Right lobe of liver (tissue), 6 donors: ENCODE measurements around the gene WT1. TPM values are rescaled to one million over a fixed set of nuclear protein-coding genes. Genes with fewer than 3 reads are reported as not detected.

Source experiments
- ATAC-seq, 4 donors: fragments of 200-7000 bp; cut with Tn5 transposase; one replicate each; pipeline ENCODE4 v1.9.1; 2020; ENCODE audit warnings: mild to moderate bottlenecking in 4 of 4, moderate library complexity in 4 of 4
- DNase-seq, 3 donors: peaks; one replicate each; pipeline ENCODE4 v3.0.0-alpha.2; 2020
- H3K27ac ChIP-seq, 3 donors: fragments of 200-600 bp; one replicate each; pipeline ENCODE4 v1.8.0; 2022
- H3K27me3 ChIP-seq, 2 donors: fragments of 200-600 bp; one replicate each; pipeline ENCODE4 v1.8.0; 2022
- H3K36me3 ChIP-seq, 4 donors: fragments of 200-600 bp; sonication (generic) in 1 of 4; one replicate each; pipeline versions ENCODE4 v1.5.1 to v1.8.0; 2017 to 2022; ENCODE audit warnings: control low read depth in 1 of 4
- H3K4me1 ChIP-seq, 4 donors: fragments of 200-600 bp; sonication (generic) in 1 of 4; one replicate each; pipeline versions ENCODE4 v1.5.1 to v1.8.0; 2017 to 2022; ENCODE audit warnings: control low read depth in 1 of 4
- H3K4me3 ChIP-seq, 3 donors: fragments of 200-600 bp; one replicate each; pipeline ENCODE4 v1.8.0; 2022
- H3K9me3 ChIP-seq, 4 donors: fragments of 200-600 bp; sonication (generic) in 1 of 4; one replicate each; pipeline versions ENCODE4 v1.5.1 to v1.8.0; 2017 to 2022; ENCODE audit warnings: control low read depth in 1 of 4
- POLR2A ChIP-seq: fragments of 450-650 bp; IDR thresholded peaks from one replicate; pipeline ENCODE4 v1.6.1; 2017; ENCODE audit warnings: antibody characterized with exemption, mild to moderate bottlenecking
- WGBS: methylation state at CpG from one replicate; pipeline ENCODE4 v1.1.6; 2018; ENCODE audit warnings: low coverage, low lambda C conversion rate; ENCODE audit not compliant: insufficient coverage; ENCODE audit errors: missing lambda C conversion rate; 5-methylcytosine and 5-hydroxymethylcytosine counted together
- intact Hi-C, 2 donors: fragments of 100-400 bp; cut with DNase I; formaldehyde crosslinking; loops; one replicate each; pipeline versions ENCODE4 v1.11.2 to v1.14.1; 2022
- long read RNA-seq: library from polyadenylated mRNA; unstranded; transcript quantifications from one replicate; pipeline ENCODE4 v2.0.0, GENCODE V29; 2019
- total RNA-seq, 6 experiments: library from RNA; depleted of rRNA in 2 of 6; stranded (reverse); fragments of >200 nt in 2 of 6; fragmentation: NEBNext Ultra II Directional in 3 of 6; extraction: Animal tissue kit (Norgen Biotek cat#: 25700) in 3 of 6; gene quantifications; one replicate each; pipeline versions ENCODE4 v1.1.0 to v1.2.4, GENCODE V29; 2016 to 2023
- TF ChIP-seq, protein P1 (sequence below), 4 donors: fragments of 200-600 bp in 3 of 4; fragments of 450-650 bp in 1 of 4; IDR thresholded peaks; one replicate each; pipeline versions ENCODE4 v1.5.1 to v1.8.0; 2016 to 2022; ENCODE audit warnings: antibody characterized with exemption in 4 of 4, mild to moderate bottlenecking in 2 of 4
- donor health status: DM: no; HTN: yes; CAD: no.
- donor health status: DM: no; HTN: no; CAD: no.
- donor health status: DM: no; HTN: no; CAD: no.
- donor health status: DM: no; HTN: yes; CAD: no.
- donor health status: DM: no; HTN: yes; CAD: no.

The WT1 gene
- total RNA-seq: under 1 TPM in 3 of 6 experiments, not detected in 3; 0.07 to 0.99 (median 0.51) TPM
- long read RNA-seq: 0 reads

DNA sequence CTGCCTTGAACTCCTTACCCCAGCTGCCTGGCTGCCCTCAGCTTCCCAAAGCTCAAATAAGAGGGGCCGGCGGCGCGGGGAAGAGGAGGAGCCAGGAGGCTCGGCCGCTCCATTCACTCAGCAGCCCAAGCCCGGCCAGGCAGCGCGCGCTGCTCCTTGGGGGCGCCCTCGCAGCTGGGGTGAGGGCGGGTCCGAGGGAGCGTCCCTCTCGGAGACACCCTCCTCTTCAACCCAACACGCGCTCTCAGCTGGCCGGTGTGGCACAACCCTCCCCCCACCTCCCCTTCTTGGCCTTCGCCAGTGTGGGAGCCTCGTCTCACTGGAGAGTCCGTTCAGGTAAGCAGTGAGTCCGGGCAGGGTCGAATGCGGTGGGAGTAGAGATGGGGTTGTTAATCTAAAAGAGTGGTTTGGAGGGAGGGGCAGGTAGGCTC is at the start of gene WT1:
Gene WT1 (minus strand): TSS at position 29 of the 431 bp plus-strand sequence.
- intact Hi-C loops: no loop called here
- H3K27ac ChIP-seq: no peak within 1 kb of the TSS
- TF ChIP-seq POLR2A: no peak
- TF ChIP-seq, protein P1, sequence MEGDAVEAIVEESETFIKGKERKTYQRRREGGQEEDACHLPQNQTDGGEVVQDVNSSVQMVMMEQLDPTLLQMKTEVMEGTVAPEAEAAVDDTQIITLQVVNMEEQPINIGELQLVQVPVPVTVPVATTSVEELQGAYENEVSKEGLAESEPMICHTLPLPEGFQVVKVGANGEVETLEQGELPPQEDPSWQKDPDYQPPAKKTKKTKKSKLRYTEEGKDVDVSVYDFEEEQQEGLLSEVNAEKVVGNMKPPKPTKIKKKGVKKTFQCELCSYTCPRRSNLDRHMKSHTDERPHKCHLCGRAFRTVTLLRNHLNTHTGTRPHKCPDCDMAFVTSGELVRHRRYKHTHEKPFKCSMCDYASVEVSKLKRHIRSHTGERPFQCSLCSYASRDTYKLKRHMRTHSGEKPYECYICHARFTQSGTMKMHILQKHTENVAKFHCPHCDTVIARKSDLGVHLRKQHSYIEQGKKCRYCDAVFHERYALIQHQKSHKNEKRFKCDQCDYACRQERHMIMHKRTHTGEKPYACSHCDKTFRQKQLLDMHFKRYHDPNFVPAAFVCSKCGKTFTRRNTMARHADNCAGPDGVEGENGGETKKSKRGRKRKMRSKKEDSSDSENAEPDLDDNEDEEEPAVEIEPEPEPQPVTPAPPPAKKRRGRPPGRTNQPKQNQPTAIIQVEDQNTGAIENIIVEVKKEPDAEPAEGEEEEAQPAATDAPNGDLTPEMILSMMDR (IDR thresholded peaks at IDR 0.05): no peak
- H3K4me3 ChIP-seq: peak within 1 kb of the TSS in 1 of 3 donors; percentile 36
- peaks cover 14 to 68% of the 10 kb centered on the region in 2 donors for H3K27me3 ChIP-seq
- H3K36me3 ChIP-seq: no peaks in the 10 kb centered on the region
- H3K4me1 ChIP-seq: peaks cover 0 to 29% (median 2%) of the 10 kb centered on the region in 4 donors
- WGBS: 4% methylated on average over 7 of the region's 25 CpGs
- DNase-seq (no peak), ATAC-seq (peak in 3 of 4 donors; percentile 8 to 16 (median 9))
- H3K9me3 ChIP-seq: no peaks in the 10 kb centered on the region

GRCh38 chr11:32479291-32479690 is 44.0 kb upstream of the WT1 start:
- no peak for TF ChIP-seq POLR2A
- TF ChIP-seq, protein P1 (IDR thresholded peaks at IDR 0.05): no peak
- Histone ChIP-seq H3K36me3 (no peaks in the 10 kb centered on the region), H3K4me1 (no peaks in the 10 kb centered on the region), H3K27me3 (no peaks in the 10 kb centered on the region), H3K4me3 (no peak overlapping the region), H3K9me3 (no peaks in the 10 kb centered on the region), H3K27ac (no peak overlapping the region)
- DNase-seq (no peak), ATAC-seq (no peak)
- 70% methylated on average over 4 of the region's 4 CpGs for WGBS
- intact Hi-C loops: no loop called here

DNA sequence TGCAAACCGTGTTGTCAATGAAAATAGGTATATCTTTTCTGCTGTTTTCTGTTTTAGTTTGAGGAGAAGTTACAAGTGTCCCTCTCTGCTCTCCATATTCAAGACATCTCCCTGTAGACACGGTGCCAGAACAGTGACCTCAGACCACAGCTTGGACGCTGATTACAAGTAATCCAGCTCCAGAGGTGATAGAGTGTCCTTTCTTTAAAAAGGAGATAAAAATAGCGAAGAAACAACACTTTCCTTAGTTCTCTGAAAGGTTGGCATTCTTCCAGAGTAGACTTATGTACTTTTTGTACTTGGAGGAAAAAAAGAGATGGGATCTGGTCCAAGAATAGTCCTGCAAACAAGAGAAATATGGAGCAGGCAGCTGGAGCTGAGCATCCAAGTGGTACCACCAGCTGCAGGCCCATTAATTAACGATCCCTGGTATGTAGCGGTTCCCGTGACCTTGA is 43.0 kb upstream of the WT1 start:
- no peaks in the 10 kb centered on the region for H3K27me3 ChIP-seq
- no peaks in the 10 kb centered on the region for H3K9me3 ChIP-seq
- ATAC-seq (no peak), DNase-seq (no peak)
- no peak overlapping the region for H3K27ac ChIP-seq
- no peaks in the 10 kb centered on the region for H3K36me3 ChIP-seq
- TF ChIP-seq, protein P1 (IDR thresholded peaks at IDR 0.05): no peak
- no peak for TF ChIP-seq POLR2A
- 37% methylated on average over 7 of the region's 7 CpGs for WGBS
- intact Hi-C loops: no loop called here
- H3K4me1 ChIP-seq: no peaks in the 10 kb centered on the region
- no peak overlapping the region for H3K4me3 ChIP-seq

- H3K4me3 ChIP-seq: no peak overlapping the region
- H3K27me3 ChIP-seq: no peaks in the 10 kb centered on the region
- H3K4me1 ChIP-seq: no peaks in the 10 kb centered on the region
- no peak overlapping the region for H3K27ac ChIP-seq
- no peaks in the 10 kb centered on the region for H3K9me3 ChIP-seq
- WGBS: 73% methylated on average over 4 of the region's 5 CpGs
- no peak for ATAC-seq
- DNase-seq: no peak
- TF ChIP-seq, protein P1 (IDR thresholded peaks at IDR 0.05): no peak
- no peak for TF ChIP-seq POLR2A
- intact Hi-C loops: no loop called here
- no peaks in the 10 kb centered on the region for H3K36me3 ChIP-seq
Observed at GRCh38 chr11:32473282-32473909, 38.1 kb upstream of the WT1 start.
